Mesenchymal stem cell (in vitro differentiated cells and primary cell): ENCODE results near the gene ZNF814.
"Not testable (repeated sequence)": the region's sequence is repeated elsewhere in the genome, so short reads cannot be mapped to it uniquely, and the experiment has no call there.

ENCODE experiments used
- DNase-seq: peaks from one replicate; pipeline ENCODE4 v3.0.0-alpha.2; 2013
- H2AFZ ChIP-seq: one replicate; pipeline ENCODE4 v1.6.1; 2013; ENCODE audit warnings: low read depth, mild to moderate bottlenecking, control low read depth, inconsistent platforms, low read length, moderate library complexity
- H2AK5ac ChIP-seq: 2 replicates; pipeline ENCODE4 v1.6.1; 2013; ENCODE audit warnings: low read length, moderate library complexity, mild to moderate bottlenecking, inconsistent platforms; ENCODE audit not compliant: severe bottlenecking
- H2BK120ac ChIP-seq: one replicate; pipeline ENCODE4 v1.6.1; 2013; ENCODE audit warnings: low read depth, mild to moderate bottlenecking, inconsistent platforms, low read length, moderate library complexity
- H2BK12ac ChIP-seq, 2 experiments: one replicate each; pipeline ENCODE4 v1.6.1; 2013; ENCODE audit warnings: inconsistent platforms in 2 of 2, low read length in 2 of 2, mild to moderate bottlenecking in 2 of 2, moderate library complexity in 2 of 2, control low read depth in 1 of 2
- H2BK15ac ChIP-seq: one replicate; pipeline ENCODE4 v1.6.1; 2013; ENCODE audit warnings: mild to moderate bottlenecking, low read depth, inconsistent platforms; ENCODE audit not compliant: poor library complexity, severe bottlenecking
- H2BK5ac ChIP-seq: 2 replicates; pipeline ENCODE4 v1.6.1; 2013; ENCODE audit warnings: low read depth, mild to moderate bottlenecking, low read length, control low read depth, inconsistent platforms; ENCODE audit not compliant: poor library complexity, severe bottlenecking
- H3K14ac ChIP-seq, 2 experiments: one replicate each; pipeline ENCODE4 v1.6.1; 2013; ENCODE audit warnings: inconsistent platforms in 2 of 2, low read length in 2 of 2, control low read depth in 1 of 2, mild to moderate bottlenecking in 1 of 2, moderate library complexity in 1 of 2
- H3K18ac ChIP-seq, 2 experiments: one replicate each; pipeline ENCODE4 v1.6.1; 2013; ENCODE audit warnings: inconsistent platforms in 2 of 2, low read length in 2 of 2, control low read depth in 1 of 2, low read depth in 1 of 2, mild to moderate bottlenecking in 1 of 2
- H3K23ac ChIP-seq, 2 experiments: one replicate each; pipeline ENCODE4 v1.6.1; 2013; ENCODE audit warnings: inconsistent platforms in 2 of 2, low read length in 2 of 2, mild to moderate bottlenecking in 2 of 2, moderate library complexity in 2 of 2, control low read depth in 1 of 2
- H3K27ac ChIP-seq: 2 replicates; pipeline ENCODE4 v1.5.1; 2013; ENCODE audit warnings: mild to moderate bottlenecking, moderate library complexity, low read length, control low read depth, inconsistent platforms; ENCODE audit not compliant: poor library complexity, severe bottlenecking
- H3K27me3 ChIP-seq, 2 experiments: 2 replicates each; pipeline versions ENCODE4 v1.6.1 to v1.7.0; 2013; ENCODE audit warnings: low read length in 2 of 2, mild to moderate bottlenecking in 2 of 2, moderate library complexity in 2 of 2, control low read depth in 1 of 2, inconsistent platforms in 1 of 2; ENCODE audit not compliant: control insufficient read depth in 1 of 2, insufficient read depth in 1 of 2
- H3K36me3 ChIP-seq, 2 experiments: 2 replicates each; pipeline versions ENCODE4 v1.6.1 to v1.7.0; 2013; ENCODE audit warnings: low read length in 2 of 2, control low read depth in 1 of 2, inconsistent platforms in 1 of 2, low read depth in 1 of 2, mild to moderate bottlenecking in 1 of 2; ENCODE audit not compliant: insufficient read depth in 2 of 2, control insufficient read depth in 1 of 2
- H3K4ac ChIP-seq, 2 experiments: one replicate each; pipeline ENCODE4 v1.6.1; 2013; ENCODE audit warnings: inconsistent platforms in 2 of 2, low read length in 2 of 2, mild to moderate bottlenecking in 2 of 2, moderate library complexity in 2 of 2, control low read depth in 1 of 2, low read depth in 1 of 2
- H3K4me1 ChIP-seq: 2 replicates; pipeline ENCODE4 v1.6.1; 2013; ENCODE audit warnings: low read depth, low read length, control low read depth; ENCODE audit not compliant: control insufficient read depth, insufficient read depth
- H3K4me2 ChIP-seq: 2 replicates; pipeline ENCODE4 v1.6.1; 2013; ENCODE audit warnings: low read length, mild to moderate bottlenecking, inconsistent platforms; ENCODE audit not compliant: poor library complexity, severe bottlenecking
- H3K4me3 ChIP-seq, 2 experiments: 2 replicates each; pipeline versions ENCODE4 v1.5.1 to v1.7.0; 2013; ENCODE audit warnings: low read length in 2 of 2, mild to moderate bottlenecking in 2 of 2, control low read depth in 1 of 2, low read depth in 1 of 2; ENCODE audit not compliant: insufficient read depth in 1 of 2
- H3K79me1 ChIP-seq: replicated peaks from 2 replicates; pipeline ENCODE4 v1.6.1; 2013; ENCODE audit warnings: mild to moderate bottlenecking, control low read depth, low read length, inconsistent platforms; ENCODE audit not compliant: poor library complexity, severe bottlenecking
- H3K9ac ChIP-seq: 2 replicates; pipeline ENCODE4 v1.7.0; 2013; ENCODE audit warnings: mild to moderate bottlenecking, low read length, moderate library complexity
- H3K9me3 ChIP-seq: 2 replicates; pipeline ENCODE4 v1.7.0; 2013; ENCODE audit warnings: mild to moderate bottlenecking, low read length; ENCODE audit not compliant: control insufficient read depth
- H4K8ac ChIP-seq: one replicate; pipeline ENCODE4 v1.6.1; 2013; ENCODE audit warnings: inconsistent platforms, mild to moderate bottlenecking, low read length, moderate library complexity
- H4K91ac ChIP-seq: one replicate; pipeline ENCODE4 v1.6.1; 2013; ENCODE audit warnings: mild to moderate bottlenecking, low read length, inconsistent platforms
- WGBS: methylation state at CpG from one replicate; pipeline ENCODE4 v1.1.7; 2013; ENCODE audit warnings: mixed read lengths; 5-methylcytosine and 5-hydroxymethylcytosine counted together

ZNF814 gene

GRCh38 chr19:57813919-57814504 lies 74.8 kb downstream of the ZNF814 start:
- H2AK5ac ChIP-seq = no peak overlapping the region

DNA sequence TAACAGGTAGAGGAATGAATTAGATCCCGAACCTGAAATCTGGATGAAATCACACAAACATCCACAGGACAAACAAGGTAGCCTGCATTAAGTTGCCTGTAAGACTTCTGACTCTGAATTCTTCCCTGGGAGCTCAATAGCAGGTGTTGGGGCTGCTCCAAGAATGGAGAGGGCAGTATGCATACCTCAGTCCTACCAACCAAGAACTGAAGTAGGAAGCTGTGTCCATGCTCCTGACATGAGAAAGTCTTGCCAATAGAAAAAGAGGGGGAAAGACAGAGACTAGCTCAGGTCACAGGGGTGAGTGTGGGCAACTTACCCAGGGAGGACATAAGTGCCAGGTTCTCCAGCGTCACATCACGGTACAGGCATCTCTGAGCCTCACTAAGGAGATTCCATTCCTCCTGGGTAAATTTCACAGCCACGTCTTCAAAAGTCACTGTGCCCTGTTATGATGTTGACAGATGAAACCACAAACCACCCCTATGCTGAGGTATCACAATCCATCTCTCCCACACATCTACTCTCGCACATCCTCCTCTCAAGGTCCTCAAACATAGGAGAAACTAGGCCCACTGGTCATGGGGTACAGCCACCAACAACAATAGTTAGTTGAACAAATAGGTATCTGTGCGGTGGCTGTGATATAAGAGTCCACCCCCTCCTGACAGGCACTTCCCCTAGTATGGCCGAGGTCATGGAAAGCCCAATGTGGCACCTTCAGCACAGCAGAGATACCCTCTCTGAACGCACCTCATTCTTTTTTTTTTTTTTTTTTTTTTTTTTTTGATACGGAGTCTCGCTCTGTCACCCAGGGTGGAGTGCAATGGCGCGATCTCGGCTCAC lies 75.6 kb downstream of the ZNF814 start:
- H3K23ac ChIP-seq, H3K18ac ChIP-seq, H3K14ac ChIP-seq, H4K91ac ChIP-seq, H3K4me1 ChIP-seq, H2BK120ac ChIP-seq, H3K4ac ChIP-seq, H2BK15ac ChIP-seq, H3K9ac ChIP-seq, H3K9me3 ChIP-seq, H2BK5ac ChIP-seq, H3K27ac ChIP-seq, H3K27me3 ChIP-seq, DNase-seq, H4K8ac ChIP-seq, H2BK12ac ChIP-seq, H2AFZ ChIP-seq, H3K4me2 ChIP-seq, H2AK5ac ChIP-seq, H3K4me3 ChIP-seq: not testable (repeated sequence)
- H3K36me3 ChIP-seq = peaks cover 14 to 25% of the 10 kb centered on the region in 2 experiments
- 93% methylated on average over 10 of the region's 13 CpGs for WGBS
- H3K79me1 ChIP-seq = peaks cover 27% of the 10 kb centered on the region

More at GRCh38 chr19:57813919-57814504, 74.8 kb downstream of the ZNF814 start:
- Histone ChIP-seq H2AFZ (peak overlapping the region; percentile 16), H2BK12ac (peak overlapping the region in 1 of 2 experiments; percentile 25), H2BK15ac (no peak overlapping the region), H3K79me1 (peaks cover 26% of the 10 kb centered on the region), H3K9me3 (no peaks in the 10 kb centered on the region), H4K91ac (peak overlapping the region; percentile 2), H3K27me3 (no peaks in the 10 kb centered on the region), H3K4ac (no peak overlapping the region), H3K27ac (no peak overlapping the region), H4K8ac (peak overlapping the region; percentile 78), H3K23ac (peak overlapping the region in 1 of 2 experiments; percentile 9), H2BK5ac (no peak overlapping the region), H3K18ac (peak overlapping the region in 1 of 2 experiments; percentile 69), H3K9ac (peak overlapping the region; percentile 95), H3K4me2 (peak overlapping the region; percentile 72), H2BK120ac (no peak overlapping the region), H3K4me1 (peaks cover 10% of the 10 kb centered on the region), H3K14ac (no peak overlapping the region), H3K4me3 (peak overlapping the region; percentile 71 to 99), H3K36me3 (peaks cover 14 to 21% of the 10 kb centered on the region in 2 experiments)
- 15% methylated on average over 11 of the region's 13 CpGs for WGBS
- peak; percentile 6 for DNase-seq

DNA sequence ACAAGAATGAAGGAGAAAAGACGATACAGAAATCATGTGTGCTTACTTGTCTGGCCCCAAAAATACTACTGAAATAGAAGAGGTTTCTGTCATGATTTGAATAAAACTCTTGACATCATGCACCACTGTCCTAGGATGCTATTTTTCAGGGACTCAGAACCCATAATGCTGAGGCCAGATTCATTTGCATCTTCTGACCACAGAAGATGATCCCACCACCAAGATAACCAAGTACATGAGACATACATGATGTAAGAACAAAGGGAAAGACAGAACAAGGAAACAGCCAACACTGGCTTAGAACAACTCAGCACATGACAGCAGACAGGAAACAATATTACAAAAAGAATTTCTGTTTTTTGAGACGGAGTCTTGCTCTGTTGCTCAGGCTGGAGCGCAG lies 76.6 kb downstream of the ZNF814 start:
- no peak overlapping the region for H4K8ac ChIP-seq
- H3K79me1 ChIP-seq = peaks cover 31% of the 10 kb centered on the region
- H3K4me3 ChIP-seq = no peak overlapping the region
- H3K18ac ChIP-seq = no peak overlapping the region
- no peak overlapping the region for H3K27ac ChIP-seq
- H3K9me3 ChIP-seq = no peaks in the 10 kb centered on the region
- peaks cover 18 to 33% of the 10 kb centered on the region in 2 experiments for H3K36me3 ChIP-seq
- H3K4ac ChIP-seq = no peak overlapping the region
- no peak overlapping the region for H2AFZ ChIP-seq
- no peak overlapping the region for H2BK5ac ChIP-seq
- H3K14ac ChIP-seq = no peak overlapping the region
- H3K4me1 ChIP-seq = peaks cover 10% of the 10 kb centered on the region
- H3K27me3 ChIP-seq = no peaks in the 10 kb centered on the region
- WGBS = 98% methylated on average over 3 of the region's 3 CpGs
- no peak overlapping the region for H2AK5ac ChIP-seq
- H3K23ac ChIP-seq = no peak overlapping the region
- H2BK15ac ChIP-seq = no peak overlapping the region
- H2BK120ac ChIP-seq = no peak overlapping the region
- H4K91ac ChIP-seq = no peak overlapping the region
- no peak overlapping the region for H3K4me2 ChIP-seq
- DNase-seq = peak; percentile 18
- no peak overlapping the region for H3K9ac ChIP-seq
- no peak overlapping the region for H2BK12ac ChIP-seq
